ENCODE results near the gene MAML2.

Gene MAML2

DNA sequence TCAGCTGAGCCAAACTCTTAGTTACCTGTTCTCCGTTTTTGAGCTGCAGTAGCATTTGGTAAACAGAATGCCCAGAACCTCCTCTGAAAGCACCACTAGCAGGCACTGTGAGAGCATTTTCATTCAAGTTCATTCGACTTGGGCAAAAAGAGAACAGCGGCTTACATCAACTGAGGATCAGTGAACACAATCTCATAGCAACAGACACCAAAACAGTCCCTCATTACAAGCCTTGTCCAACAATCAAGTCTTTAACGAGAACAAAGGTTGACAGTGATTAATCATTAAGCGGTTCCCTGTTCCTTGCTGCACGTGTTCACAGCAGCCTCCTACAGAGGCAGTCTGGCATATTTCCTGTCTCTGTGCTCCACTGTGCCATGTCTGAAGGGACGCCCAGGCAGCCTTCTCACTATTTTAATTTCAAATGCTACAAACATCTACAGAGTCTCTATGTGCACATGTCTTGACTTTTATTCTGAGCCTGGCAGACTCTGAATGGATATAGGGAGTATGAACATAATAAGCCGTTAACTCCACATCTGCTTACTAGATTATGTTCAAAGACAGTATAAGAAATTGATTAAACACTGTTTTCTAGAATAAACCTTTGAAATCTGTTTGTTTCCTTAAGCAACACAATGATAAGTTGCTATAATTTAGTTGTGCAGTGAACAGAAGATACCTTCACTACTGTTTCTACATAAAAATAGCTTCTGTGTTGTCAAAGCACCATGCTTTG is 330.7 kb downstream of the MAML2 start:
- DNase-seq (ENCODE audit: low read depth in 2 of 2): peak in 1 of 2 donors; percentile 23

DNA sequence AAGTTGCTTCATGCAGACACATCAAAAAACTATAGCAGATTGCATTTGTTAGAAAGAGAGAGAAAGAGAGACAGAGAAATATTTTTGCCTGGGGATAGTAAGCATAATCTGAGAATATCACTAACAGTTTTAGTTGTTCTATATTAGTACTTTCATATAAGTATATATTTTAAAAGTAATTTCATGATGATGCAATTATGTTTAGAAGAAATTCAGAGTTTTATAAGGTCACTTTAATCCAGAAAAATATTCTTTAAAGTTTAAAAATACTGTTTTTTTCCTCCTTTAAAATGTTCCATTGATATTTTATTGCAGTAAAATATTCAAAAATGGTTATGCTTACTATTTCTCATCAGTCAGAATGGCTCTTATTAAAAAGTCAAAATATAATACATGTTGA is 332.3 kb downstream of the MAML2 start:
- no peak for DNase-seq (ENCODE audit: low read depth in 2 of 2)

DNA sequence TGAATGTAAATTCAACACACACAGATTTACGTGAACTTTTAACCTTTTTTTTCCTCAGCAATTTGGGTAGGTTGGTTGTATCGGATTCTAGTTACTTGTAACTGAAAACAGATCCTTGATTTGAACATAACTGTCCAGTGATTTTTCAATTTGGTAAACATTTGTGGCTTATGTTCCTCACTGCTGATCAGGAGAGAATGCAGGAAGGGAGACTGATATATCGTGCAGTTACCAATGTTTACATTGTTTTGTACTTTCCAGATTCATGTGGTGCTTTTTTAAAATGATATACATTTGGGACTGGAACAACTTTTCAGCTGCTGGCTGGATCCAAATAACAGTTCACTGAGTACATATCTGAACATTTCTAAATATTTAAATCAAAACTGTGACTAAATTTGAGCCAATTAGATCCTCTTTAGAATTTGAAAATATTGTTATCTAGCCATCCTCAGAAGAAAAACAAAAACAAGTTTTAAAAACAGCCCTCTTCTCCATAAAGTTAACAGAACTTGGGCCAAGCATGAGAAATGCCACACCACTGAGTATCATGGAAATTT is 334.8 kb downstream of the MAML2 start:
- DNase-seq (ENCODE audit: low read depth in 2 of 2): no peak

- DNase-seq (ENCODE audit: low read depth in 2 of 2): no peak
These were observed 337.0 kb downstream of the MAML2 start for GRCh38 chr11:96006037-96006436.

DNA sequence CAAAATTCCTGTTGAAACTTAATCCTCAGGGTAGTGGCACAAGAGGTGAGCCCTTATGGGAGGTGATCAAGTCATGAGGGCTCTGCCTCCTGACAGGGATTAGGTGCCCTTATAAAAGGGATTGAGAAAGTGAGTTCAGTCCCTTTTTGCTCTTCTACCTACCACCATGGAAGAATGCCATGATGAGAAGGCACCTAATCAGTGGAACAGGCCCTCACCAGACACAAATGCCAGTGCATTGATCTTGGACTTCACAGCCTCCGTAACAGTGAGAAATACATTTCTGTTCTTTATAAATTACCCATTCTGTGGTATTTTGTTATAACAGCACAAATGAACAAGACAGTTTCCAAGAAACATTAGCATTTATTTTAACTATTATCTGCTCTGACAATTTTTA is 338.1 kb downstream of the MAML2 start:
- no peak for DNase-seq (ENCODE audit: low read depth in 2 of 2)

GRCh38 chr11:96002754-96003290 is 340.2 kb downstream of the MAML2 start:
- DNase-seq (ENCODE audit: low read depth in 2 of 2): no peak

DNA sequence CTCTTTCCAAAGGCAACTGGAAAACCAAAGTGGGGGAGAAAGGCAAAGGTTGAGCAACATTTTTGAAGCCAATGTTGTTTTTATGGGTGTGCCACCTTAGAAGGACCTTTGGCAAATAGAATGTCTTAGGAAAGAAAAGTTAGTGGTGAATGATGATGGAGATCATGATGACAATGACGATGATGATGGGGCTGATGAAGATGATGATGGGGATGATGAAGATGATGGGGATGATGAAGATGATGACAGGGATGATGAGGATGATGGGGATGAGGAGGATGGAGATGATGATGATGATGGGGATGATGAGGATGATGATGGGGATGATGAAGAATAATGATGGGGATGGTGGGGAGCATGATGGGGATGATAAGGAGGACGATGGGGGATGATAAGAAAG is 340.7 kb downstream of the MAML2 start:
- no peak for DNase-seq (ENCODE audit: low read depth in 2 of 2)

- no peak for DNase-seq (ENCODE audit: low read depth in 2 of 2)
These were observed 342.0 kb downstream of the MAML2 start for GRCh38 chr11:96001037-96001436.

DNA sequence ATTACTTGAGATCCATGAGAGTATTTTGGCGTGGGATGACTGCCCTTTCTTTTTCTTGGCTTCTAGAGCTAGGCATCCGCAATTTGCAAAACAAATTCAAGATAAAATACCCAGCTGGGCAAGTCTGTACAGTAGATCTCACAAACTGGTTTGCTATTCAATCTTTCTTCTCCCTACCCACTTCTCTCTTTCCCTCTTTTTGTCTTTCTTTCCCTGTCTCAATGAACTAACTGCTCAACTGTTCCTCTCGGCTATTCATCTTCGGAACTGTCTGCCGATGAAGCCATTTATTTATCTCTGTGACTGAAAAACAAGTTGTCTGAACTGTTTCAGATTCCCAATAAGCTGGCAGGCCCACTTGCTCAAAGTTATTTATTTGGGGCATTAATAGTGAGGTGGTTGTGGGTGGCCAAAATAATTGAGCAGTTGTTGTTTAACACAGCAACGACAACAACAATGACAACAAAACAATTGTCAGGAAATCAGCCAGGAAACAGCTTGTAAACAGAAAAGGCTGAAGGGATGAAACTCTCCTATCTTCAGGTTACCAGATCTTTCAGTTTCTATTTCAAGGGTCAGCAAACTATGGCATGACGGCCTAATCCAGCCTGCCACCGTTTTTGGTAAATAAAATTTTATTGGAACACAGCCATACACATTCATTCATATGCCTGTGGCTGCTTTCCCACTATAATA is 343.1 kb downstream of the MAML2 start:
- DNase-seq (ENCODE audit: low read depth in 2 of 2): no peak

DNA sequence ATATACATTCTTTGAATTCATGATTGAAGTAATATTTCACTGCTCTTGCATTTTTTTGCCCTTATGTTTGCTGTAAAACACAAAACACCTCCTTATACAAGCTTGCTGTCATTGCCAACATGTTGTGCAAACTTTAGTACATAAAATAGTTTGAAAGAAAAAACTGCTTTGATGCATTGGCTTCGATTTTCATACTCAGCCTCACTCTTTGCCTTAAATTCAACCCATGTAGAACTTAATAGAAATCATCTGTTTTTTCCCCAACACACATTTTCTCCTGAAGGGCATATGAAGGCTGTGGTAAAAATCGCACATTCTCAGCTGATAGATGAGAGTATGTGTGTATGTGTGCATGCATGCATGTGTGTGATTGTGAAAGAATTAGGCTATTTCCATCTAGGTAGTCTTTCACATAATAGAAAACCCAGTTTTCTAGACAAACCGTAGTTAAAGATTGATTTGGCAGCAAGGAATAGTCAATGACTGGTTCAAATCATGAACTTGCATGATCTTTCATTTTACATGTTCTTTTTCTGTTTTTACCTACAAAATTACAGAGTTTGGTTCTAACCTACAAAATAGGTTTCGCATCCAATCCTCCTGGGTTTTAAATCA is 346.3 kb downstream of the MAML2 start:
- DNase-seq (ENCODE audit: low read depth in 2 of 2): no peak

DNA sequence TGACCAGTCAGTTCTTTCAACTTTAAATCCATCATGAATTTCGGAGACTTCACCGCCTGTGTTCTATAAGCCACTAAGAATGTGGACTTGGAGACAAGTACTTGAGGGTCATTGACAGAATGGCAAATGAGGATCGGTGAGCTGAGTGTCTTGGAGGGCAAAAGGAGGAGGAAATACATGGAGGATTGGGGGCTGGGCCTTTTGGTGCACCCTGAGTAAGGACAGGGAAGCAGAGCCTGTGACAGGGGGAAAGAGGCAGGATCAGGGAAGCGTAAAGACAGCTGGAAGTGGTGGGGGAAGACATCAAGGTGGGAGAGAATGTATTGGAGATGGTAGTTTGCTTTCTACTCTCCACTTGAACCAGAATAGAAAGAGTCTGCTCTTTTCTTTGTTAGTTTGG is 348.7 kb downstream of the MAML2 start:
- no peak for DNase-seq (ENCODE audit: low read depth in 2 of 2)

- DNase-seq (ENCODE audit: low read depth in 2 of 2): no peak
These were observed 349.3 kb downstream of the MAML2 start for GRCh38 chr11:95993438-95994298.

- DNase-seq (ENCODE audit: low read depth in 2 of 2): no peak
These were observed 351.4 kb downstream of the MAML2 start for GRCh38 chr11:95991545-95991944.

DNA sequence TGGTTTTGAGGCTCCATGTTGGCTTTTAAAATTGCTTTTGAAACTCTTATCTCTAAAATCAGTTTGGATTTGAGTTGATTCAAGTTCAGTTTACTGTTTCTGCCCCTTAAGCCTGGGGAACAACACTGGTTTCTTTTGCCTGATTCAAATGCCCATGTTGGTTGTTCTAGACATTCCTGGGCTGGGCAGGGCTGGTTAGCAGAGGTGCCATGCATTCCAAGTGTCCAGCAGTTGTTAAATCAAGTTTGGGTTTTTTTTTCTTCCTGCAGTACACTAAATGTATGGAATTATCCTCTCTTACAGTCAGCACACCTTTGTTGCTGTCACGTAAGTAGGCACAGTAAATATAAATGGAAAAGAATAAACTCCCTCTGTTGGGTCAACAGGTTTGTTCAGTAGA is 351.9 kb downstream of the MAML2 start:
- no peak for DNase-seq (ENCODE audit: low read depth in 2 of 2)

DNA sequence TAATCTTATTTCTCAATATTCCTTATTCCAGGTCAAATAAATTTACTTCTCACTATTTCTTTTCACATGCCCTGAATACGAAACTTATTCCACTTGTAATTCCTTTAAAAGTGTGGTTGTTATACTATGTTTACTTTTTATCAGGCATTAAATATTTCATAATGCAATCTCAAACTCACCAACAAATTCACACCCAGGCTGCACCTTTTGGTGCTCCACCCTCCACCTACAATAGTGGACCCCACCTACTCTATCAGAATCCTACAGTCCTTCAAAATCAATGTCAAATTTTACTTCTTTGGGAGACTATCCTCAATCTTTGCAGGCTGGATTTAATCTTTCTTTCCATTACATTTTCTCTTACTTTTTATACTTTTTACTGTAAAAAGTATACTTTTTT is 353.2 kb downstream of the MAML2 start:
- DNase-seq (ENCODE audit: low read depth in 2 of 2): no peak

- no peak for DNase-seq (ENCODE audit: low read depth in 2 of 2)
These were observed 353.9 kb downstream of the MAML2 start for GRCh38 chr11:95989076-95989605.

DNA sequence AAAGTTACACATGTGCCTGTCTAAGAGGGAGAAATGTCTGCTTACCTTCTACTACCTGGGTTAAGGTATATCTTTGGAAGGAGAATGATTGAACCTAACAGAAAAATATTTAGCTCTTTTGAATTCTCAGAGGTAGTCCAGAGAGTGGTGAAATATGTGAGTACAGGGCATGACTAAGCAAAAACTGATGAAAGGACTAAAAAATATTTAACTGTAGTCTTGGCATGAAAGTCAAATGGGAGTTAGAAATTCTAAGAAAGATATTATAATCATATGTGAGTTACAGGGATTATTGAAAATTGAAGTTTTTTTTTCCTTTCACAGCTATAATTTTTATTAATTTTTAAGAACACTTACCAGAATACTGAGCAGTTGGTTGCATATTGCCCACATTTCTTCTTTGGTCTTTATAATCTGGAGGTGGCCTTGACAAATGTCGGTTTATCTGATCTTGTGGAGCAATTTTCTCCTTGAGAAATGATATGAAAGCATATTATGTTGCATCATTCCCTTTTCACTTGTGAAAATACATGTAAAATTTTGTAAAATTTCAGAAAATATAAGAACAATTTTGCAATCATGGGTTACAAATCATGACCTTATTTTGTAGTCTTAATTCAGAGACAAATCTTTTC is 357.7 kb downstream of the MAML2 start:
- no peak for DNase-seq (ENCODE audit: low read depth in 2 of 2)

DNA sequence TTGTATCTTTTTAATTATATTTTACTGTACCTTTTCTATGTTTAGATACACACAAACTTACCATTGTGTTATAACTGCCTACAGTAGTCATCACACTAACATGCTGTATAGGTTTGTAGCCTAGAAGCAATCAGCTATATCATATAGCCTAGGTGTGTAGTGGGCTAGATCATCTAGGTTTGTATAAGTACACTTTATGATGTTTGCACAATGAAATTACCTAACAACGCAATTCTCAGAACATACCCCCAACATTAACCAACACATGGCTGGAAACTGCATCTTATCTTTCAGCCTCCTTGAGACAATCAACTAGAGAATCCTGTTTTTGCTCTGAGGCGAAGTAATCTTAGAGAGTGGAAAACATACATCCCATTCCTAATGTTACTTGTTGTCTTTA is 358.9 kb downstream of the MAML2 start:
- DNase-seq (ENCODE audit: low read depth in 2 of 2): no peak

- no peak for DNase-seq (ENCODE audit: low read depth in 2 of 2)
These were observed 365.3 kb downstream of the MAML2 start for GRCh38 chr11:95977534-95978174.

GRCh38 chr11:95976550-95976949 is 366.4 kb downstream of the MAML2 start:
- DNase-seq (ENCODE audit: low read depth in 2 of 2): no peak
